Activated T-cell treated with anti-CD3 and anti-CD28 coated beads, Interleukin-2, amount 50 U/mL, for 4 hours (primary cell): ENCODE data around the gene BPIFA3. TPM values are rescaled to one million over a fixed set of nuclear protein-coding genes. Genes with fewer than 3 reads are reported as not detected.
"Not testable (repeated sequence)": the region's sequence is repeated elsewhere in the genome, so short reads cannot be mapped to it uniquely, and the experiment has no call there.

Source experiments
- ATAC-seq, 2 donors: fragments of 200-7000 bp; cut with Tn5 transposase; one replicate each; pipeline ENCODE4 v1.10.0; 2021
- DNase-seq: peaks from one replicate; pipeline ENCODE4 v3.0.0-alpha.2; 2020
- H3K27me3 Mint-ChIP-seq: one replicate; pipeline ENCODE4 v1.8.0; 2021; ENCODE audit warnings: low read depth, mixed read lengths
- H3K36me3 Mint-ChIP-seq: one replicate; pipeline ENCODE4 v1.8.0; 2022; ENCODE audit warnings: mixed read lengths; ENCODE audit not compliant: insufficient read depth
- H3K4me1 Mint-ChIP-seq: one replicate; pipeline ENCODE4 v1.8.0; 2021; ENCODE audit warnings: low read depth, mixed read lengths
- H3K4me3 Mint-ChIP-seq: one replicate; pipeline ENCODE4 v1.8.0; 2021; ENCODE audit warnings: mild to moderate bottlenecking, moderate library complexity, mixed read lengths
- H3K9me3 Mint-ChIP-seq: one replicate; pipeline ENCODE4 v1.8.0; 2021; ENCODE audit warnings: mixed read lengths
- total RNA-seq, 3 donors: library from RNA; stranded (reverse); gene quantifications; one replicate each; pipeline ENCODE4 v1.2.1, GENCODE V29; 2021

BPIFA3 gene
- total RNA-seq, result not detected

- no peaks in the 10 kb centered on the region for H3K36me3 Mint-ChIP-seq
- H3K9me3 Mint-ChIP-seq, result no peaks in the 10 kb centered on the region
- no peak within 1 kb of the TSS for H3K4me3 Mint-ChIP-seq
- ATAC-seq, result no peak
- no peak for DNase-seq
- peaks cover 35% of the 10 kb centered on the region for H3K27me3 Mint-ChIP-seq
- H3K4me1 Mint-ChIP-seq, result no peaks in the 10 kb centered on the region
Observed at GRCh38 chr20:33217052-33217451, at the start of gene BPIFA3. Gene BPIFA3, plus strand, starts transcription at chr20:33217352. Its CDS starts 185 bp downstream, at chr20:33217537.

- no peak for ATAC-seq
- H3K4me3 Mint-ChIP-seq, result no peak within 1 kb of the TSS
- no peaks in the 10 kb centered on the region for H3K4me1 Mint-ChIP-seq
- H3K27me3 Mint-ChIP-seq, result peaks cover 23% of the 10 kb centered on the region
- peaks cover 5% of the 10 kb centered on the region for H3K36me3 Mint-ChIP-seq
- peaks cover 22% of the 10 kb centered on the region for H3K9me3 Mint-ChIP-seq
- no peak for DNase-seq
Observed at GRCh38 chr20:33167859-33168258, 49.3 kb upstream of the BPIFA3 start, which contains the start of gene BPIFA2. Gene BPIFA2, plus strand, starts transcription at chr20:33168159. Its CDS starts 987 bp downstream, at chr20:33169146.

DNA sequence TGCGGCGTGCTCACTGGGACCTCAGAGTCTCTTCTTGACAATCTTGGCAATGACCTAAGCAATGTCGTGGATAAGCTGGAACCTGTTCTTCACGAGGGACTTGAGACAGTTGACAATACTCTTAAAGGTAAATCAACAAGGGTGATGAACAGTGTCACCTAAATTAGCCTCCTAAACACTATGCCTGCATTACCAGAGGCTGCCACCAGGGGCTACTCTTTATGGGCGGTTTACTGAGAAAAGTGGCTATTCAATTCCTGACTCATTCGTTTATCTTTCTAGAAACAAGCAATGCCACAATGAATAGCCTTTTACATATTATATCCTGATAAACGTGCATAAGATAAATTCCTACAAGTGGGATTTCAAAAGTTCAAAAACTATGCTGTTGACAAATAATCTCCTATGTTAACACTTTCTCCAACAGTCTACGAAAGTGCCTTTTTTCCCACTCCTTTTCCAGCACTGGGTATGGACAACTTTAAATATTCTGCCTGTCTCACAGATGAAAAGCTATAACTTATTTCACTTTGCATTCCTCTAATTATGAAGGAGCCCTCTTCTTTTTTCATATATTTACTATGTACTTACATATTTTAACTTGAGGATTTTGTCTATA is 47.9 kb upstream of the BPIFA3 start:
- Mint-ChIP-seq H3K36me3 (peaks cover 5% of the 10 kb centered on the region), H3K4me1 (no peaks in the 10 kb centered on the region), H3K27me3 (peaks cover 23% of the 10 kb centered on the region), H3K4me3 (no peak overlapping the region), H3K9me3 (peaks cover 22% of the 10 kb centered on the region)
- DNase-seq (no peak), ATAC-seq (no peak)

DNA sequence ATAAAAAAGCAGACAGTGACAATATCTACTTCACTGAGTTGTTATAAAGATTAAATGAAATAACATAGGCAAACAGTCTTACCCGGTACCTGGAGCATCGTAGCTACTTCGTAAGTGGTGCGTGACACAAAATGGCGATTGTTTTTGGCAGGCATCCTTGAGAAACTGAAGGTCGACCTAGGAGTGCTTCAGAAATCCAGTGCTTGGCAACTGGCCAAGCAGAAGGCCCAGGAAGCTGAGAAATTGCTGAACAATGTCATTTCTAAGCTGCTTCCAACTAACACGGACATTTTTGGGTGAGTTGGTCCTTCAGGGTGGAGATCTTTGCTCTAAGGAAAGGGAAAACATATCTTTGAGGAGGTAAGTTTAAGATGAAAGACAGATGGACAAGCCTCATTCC is 44.4 kb upstream of the BPIFA3 start:
- H3K4me1 Mint-ChIP-seq, result no peaks in the 10 kb centered on the region
- H3K36me3 Mint-ChIP-seq, result peaks cover 5% of the 10 kb centered on the region
- H3K9me3 Mint-ChIP-seq, result peaks cover 22% of the 10 kb centered on the region
- ATAC-seq, result no peak
- no peak overlapping the region for H3K4me3 Mint-ChIP-seq
- no peak for DNase-seq
- peaks cover 14% of the 10 kb centered on the region for H3K27me3 Mint-ChIP-seq

DNA sequence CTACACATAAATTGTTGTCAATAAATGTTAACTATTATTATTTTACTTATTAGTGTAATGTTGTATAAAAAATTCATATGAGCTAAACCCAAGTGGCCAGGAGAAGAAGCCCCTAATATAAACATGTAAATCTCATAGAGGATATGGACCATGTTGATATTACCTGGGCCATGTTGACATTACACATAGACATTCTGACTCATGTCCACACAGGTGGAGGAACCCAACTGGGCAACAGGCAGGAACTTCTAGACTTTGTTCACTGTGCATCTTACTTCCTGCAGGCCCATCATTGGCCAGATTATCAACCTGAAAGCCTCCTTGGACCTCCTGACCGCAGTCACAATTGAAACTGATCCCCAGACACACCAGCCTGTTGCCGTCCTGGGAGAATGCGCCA is 42.0 kb upstream of the BPIFA3 start:
- peaks cover 4% of the 10 kb centered on the region for H3K27me3 Mint-ChIP-seq

GRCh38 chr20:33176101-33176500 is 41.1 kb upstream of the BPIFA3 start:
- no peak for ATAC-seq
- Mint-ChIP-seq H3K4me3 (no peak overlapping the region), H3K9me3 (peaks cover 3% of the 10 kb centered on the region), H3K27me3 (peaks cover 4% of the 10 kb centered on the region), H3K36me3 (peaks cover 3% of the 10 kb centered on the region), H3K4me1 (no peaks in the 10 kb centered on the region)
- no peak for DNase-seq

More for the DNA sequence above, 42.0 kb upstream of the BPIFA3 start:
- Mint-ChIP-seq H3K4me1 (no peaks in the 10 kb centered on the region), H3K36me3 (peaks cover 3% of the 10 kb centered on the region), H3K9me3 (peaks cover 11% of the 10 kb centered on the region), H3K4me3 (no peak overlapping the region)
- DNase-seq, result no peak
- ATAC-seq, result no peak

DNA sequence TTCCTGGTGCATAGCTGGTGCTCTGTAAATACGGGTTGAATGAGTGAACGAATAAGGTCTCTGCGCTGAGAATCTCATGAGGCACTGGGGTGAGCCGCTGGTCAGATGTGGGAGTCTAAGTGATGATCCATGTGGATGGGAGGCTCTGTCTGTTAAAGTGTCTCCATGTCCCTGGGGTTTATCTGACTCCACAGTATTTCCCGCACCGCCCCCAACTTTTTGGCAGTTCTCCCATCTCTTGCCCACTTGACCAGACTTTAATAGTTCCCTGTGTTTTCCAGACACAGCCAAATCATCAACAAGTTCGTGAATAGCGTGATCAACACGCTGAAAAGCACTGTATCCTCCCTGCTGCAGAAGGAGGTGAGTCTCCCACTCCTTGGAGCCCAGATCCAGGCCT is 39.3 kb upstream of the BPIFA3 start:
- ATAC-seq (no peak), DNase-seq (no peak)
- Mint-ChIP-seq H3K36me3 (no peaks in the 10 kb centered on the region), H3K4me1 (no peaks in the 10 kb centered on the region), H3K9me3 (no peaks in the 10 kb centered on the region), H3K4me3 (no peak overlapping the region), H3K27me3 (peaks cover 2% of the 10 kb centered on the region)

- DNase-seq (no peak), ATAC-seq (no peak)
- no peaks in the 10 kb centered on the region for H3K9me3 Mint-ChIP-seq
- H3K36me3 Mint-ChIP-seq, result no peaks in the 10 kb centered on the region
- H3K27me3 Mint-ChIP-seq, result peaks cover 2% of the 10 kb centered on the region
- no peaks in the 10 kb centered on the region for H3K4me1 Mint-ChIP-seq
- no peak overlapping the region for H3K4me3 Mint-ChIP-seq
Observed at GRCh38 chr20:33178726-33179125, 38.4 kb upstream of the BPIFA3 start.

GRCh38 chr20:33180169-33180568 is 37.0 kb upstream of the BPIFA3 start:
- no peak overlapping the region for H3K4me3 Mint-ChIP-seq
- H3K36me3 Mint-ChIP-seq, result no peaks in the 10 kb centered on the region
- H3K4me1 Mint-ChIP-seq, result no peaks in the 10 kb centered on the region
- DNase-seq (no peak), ATAC-seq (no peak)
- H3K27me3 Mint-ChIP-seq, result peaks cover 1% of the 10 kb centered on the region
- no peaks in the 10 kb centered on the region for H3K9me3 Mint-ChIP-seq

- Mint-ChIP-seq H3K36me3 (no peaks in the 10 kb centered on the region), H3K4me3 (no peak overlapping the region), H3K9me3 (no peaks in the 10 kb centered on the region), H3K4me1 (no peaks in the 10 kb centered on the region), H3K27me3 (no peaks in the 10 kb centered on the region)
- DNase-seq (no peak), ATAC-seq (no peak)
Observed at GRCh38 chr20:33181482-33182093, 35.6 kb upstream of the BPIFA3 start.

GRCh38 chr20:33183312-33183711 is 33.8 kb upstream of the BPIFA3 start:
- no peaks in the 10 kb centered on the region for H3K9me3 Mint-ChIP-seq
- DNase-seq (no peak), ATAC-seq (no peak)
- no peaks in the 10 kb centered on the region for H3K36me3 Mint-ChIP-seq
- no peaks in the 10 kb centered on the region for H3K27me3 Mint-ChIP-seq
- H3K4me3 Mint-ChIP-seq, result no peak overlapping the region
- no peaks in the 10 kb centered on the region for H3K4me1 Mint-ChIP-seq

DNA sequence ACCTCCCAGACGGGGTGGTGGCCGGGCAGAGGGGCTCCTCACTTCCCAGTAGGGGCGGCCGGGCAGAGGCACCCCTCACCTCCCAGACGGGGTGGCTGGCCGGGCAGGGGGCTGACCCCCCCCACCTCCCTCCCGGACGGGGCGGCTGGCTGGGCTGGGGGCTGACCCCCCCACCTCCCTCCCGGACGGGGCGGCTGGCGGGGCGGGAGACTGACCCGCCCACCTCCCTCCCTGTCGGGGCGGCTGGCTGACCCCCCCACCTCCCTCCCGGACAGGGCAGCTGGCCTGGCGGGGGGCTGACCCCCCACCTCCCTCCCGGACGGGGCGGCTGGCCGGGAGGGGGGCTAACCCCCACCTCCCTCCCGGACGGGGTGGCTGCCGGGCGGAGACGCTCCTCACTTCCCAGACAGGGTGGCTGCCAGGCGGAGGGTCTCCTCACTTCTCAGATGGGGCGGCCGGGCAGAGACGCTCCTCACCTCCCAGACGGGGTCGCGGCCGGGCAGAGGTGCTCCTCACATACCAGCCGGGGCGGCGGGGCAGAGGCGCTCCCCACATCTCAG is 32.0 kb upstream of the BPIFA3 start:
- DNase-seq, H3K27me3 Mint-ChIP-seq, H3K4me3 Mint-ChIP-seq, H3K9me3 Mint-ChIP-seq, ATAC-seq, H3K36me3 Mint-ChIP-seq, H3K4me1 Mint-ChIP-seq: not testable (repeated sequence)

GRCh38 chr20:33187491-33187890 is 29.7 kb upstream of the BPIFA3 start:
- Mint-ChIP-seq H3K27me3 (peaks cover 8% of the 10 kb centered on the region), H3K36me3 (no peaks in the 10 kb centered on the region), H3K4me3 (no peak overlapping the region), H3K9me3 (no peaks in the 10 kb centered on the region), H3K4me1 (no peaks in the 10 kb centered on the region)
- ATAC-seq (no peak), DNase-seq (no peak)

DNA sequence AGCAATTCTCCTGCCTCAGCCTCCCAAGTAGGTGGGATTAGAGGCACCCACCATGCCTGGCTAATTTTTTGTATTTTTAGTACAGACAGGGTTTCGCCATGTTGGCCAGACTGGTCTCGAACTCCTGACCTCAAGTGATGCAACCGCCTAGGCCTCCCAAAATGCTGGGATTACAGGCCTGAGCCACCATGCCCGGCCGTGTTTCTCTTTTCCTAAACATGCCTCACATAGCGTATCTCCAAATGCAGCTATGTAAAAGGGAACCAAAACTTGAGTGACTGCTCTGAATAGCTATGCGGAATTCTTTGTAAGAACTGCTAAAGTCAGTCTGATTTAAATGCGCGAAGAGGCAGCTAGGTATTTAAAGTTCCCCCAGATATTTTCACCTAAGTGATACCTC is 28.7 kb upstream of the BPIFA3 start:
- Mint-ChIP-seq H3K9me3 (no peaks in the 10 kb centered on the region), H3K27me3 (peaks cover 10% of the 10 kb centered on the region), H3K4me1 (no peaks in the 10 kb centered on the region), H3K4me3 (no peak overlapping the region), H3K36me3 (no peaks in the 10 kb centered on the region)
- DNase-seq (no peak), ATAC-seq (no peak)

DNA sequence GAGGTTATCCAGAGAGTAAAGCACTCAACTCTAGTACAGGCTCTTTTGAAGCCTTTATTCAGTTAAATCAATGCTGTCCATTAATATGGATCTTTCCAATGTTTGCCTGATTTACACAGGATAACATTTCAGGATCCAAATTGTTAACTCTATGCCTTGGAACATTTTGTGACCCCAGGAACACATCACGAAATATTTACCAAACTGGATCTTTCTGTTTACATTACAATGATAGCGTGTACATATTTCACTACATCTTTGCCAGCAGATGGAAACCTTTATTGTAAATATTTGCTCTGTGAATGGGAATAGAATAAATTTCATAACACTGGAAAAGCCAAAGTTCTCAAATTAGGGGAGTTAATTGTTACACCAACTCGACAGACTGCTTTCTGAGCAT is 25.7 kb upstream of the BPIFA3 start:
- Mint-ChIP-seq H3K9me3 (no peaks in the 10 kb centered on the region), H3K36me3 (no peaks in the 10 kb centered on the region), H3K4me1 (peaks cover 2% of the 10 kb centered on the region), H3K4me3 (no peak overlapping the region), H3K27me3 (peaks cover 17% of the 10 kb centered on the region)
- ATAC-seq, result no peak
- no peak for DNase-seq
